ENCODE measurements around the gene EEF1A2.

- TF ChIP-seq CTCF (IDR thresholded peaks at IDR 0.05; ENCODE audit: low read length): peak; percentile 87
- no peak for TF ChIP-seq EZH2 (optimal IDR thresholded peaks at IDR 0.05; ENCODE audit: low read depth, low read length)
- no peak for TF ChIP-seq EZH2phosphoT487 (IDR thresholded peaks at IDR 0.05; ENCODE audit: low read length)
These were observed 38.8 kb upstream of the EEF1A2 start for GRCh38 chr20:63537525-63538203.

All from MM.1S (cell line).